ENCODE data around the gene NUP50.
A peak's percentile ranks its signal among the peaks of the same experiment; 100 is the strongest.

The NUP50 gene, protein sequence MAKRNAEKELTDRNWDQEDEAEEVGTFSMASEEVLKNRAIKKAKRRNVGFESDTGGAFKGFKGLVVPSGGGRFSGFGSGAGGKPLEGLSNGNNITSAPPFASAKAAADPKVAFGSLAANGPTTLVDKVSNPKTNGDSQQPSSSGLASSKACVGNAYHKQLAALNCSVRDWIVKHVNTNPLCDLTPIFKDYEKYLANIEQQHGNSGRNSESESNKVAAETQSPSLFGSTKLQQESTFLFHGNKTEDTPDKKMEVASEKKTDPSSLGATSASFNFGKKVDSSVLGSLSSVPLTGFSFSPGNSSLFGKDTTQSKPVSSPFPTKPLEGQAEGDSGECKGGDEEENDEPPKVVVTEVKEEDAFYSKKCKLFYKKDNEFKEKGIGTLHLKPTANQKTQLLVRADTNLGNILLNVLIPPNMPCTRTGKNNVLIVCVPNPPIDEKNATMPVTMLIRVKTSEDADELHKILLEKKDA

GRCh38 chr22:45163451-45164269 is at the start of gene NUP50:
NUP50 (plus strand) TSS chr22:45163925; CDS start chr22:45168178, 4,253 bp downstream.
- H3K9me3 Mint-ChIP-seq, result no peaks in the 10 kb centered on the region
- ATAC-seq (ENCODE audit: low read depth), result peak; percentile 88
- peak; percentile 95 for DNase-seq (ENCODE audit: low spot score in 2 of 2)
- H3K4me3 Mint-ChIP-seq, result peak within 1 kb of the TSS; percentile 95
- H3K4me1 Mint-ChIP-seq, result peaks cover 25% of the 10 kb centered on the region
- peaks cover 5% of the 10 kb centered on the region for H3K36me3 Mint-ChIP-seq
- H3K27me3 Mint-ChIP-seq, result no peaks in the 10 kb centered on the region
- peak within 1 kb of the TSS; percentile 90 for H3K27ac Mint-ChIP-seq

DNA sequence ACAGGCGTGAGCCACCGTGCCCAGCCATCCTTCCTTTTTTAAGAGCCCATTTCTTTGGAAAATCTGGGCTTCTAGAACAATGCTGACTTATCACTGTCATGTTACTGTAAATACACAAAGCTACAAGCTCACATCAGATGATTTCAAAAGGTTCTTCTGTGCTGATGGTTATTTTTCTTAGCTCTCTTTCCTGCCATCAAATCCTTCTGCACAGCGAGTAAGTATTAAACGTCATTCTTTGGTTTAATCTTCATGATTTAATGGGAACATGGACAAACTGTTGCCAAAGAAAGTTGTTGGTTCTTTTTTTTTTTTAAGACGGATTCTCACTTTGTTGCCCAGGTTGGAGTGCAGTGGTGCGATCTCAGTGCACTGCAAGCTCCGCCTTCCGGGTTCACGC is 43.3 kb upstream of the NUP50 start:
- Mint-ChIP-seq H3K27me3 (peaks cover 3% of the 10 kb centered on the region), H3K4me3 (no peak overlapping the region), H3K4me1 (no peaks in the 10 kb centered on the region), H3K27ac (no peak overlapping the region), H3K36me3 (no peaks in the 10 kb centered on the region), H3K9me3 (no peaks in the 10 kb centered on the region)
- no peak for DNase-seq (ENCODE audit: low spot score in 2 of 2)
- no peak for ATAC-seq (ENCODE audit: low read depth)

- no peaks in the 10 kb centered on the region for H3K4me1 Mint-ChIP-seq
- ATAC-seq (ENCODE audit: low read depth), result no peak
Observed at GRCh38 chr22:45120931-45121330, 42.8 kb upstream of the NUP50 start.

GRCh38 chr22:45124176-45124847 is 39.4 kb upstream of the NUP50 start:
- H3K27me3 Mint-ChIP-seq, result peaks cover 3% of the 10 kb centered on the region
- H3K4me1 Mint-ChIP-seq, result peaks cover 3% of the 10 kb centered on the region
- H3K36me3 Mint-ChIP-seq, result no peaks in the 10 kb centered on the region
- DNase-seq (ENCODE audit: low spot score in 2 of 2), result no peak
- H3K4me3 Mint-ChIP-seq, result no peak overlapping the region
- no peaks in the 10 kb centered on the region for H3K9me3 Mint-ChIP-seq
- H3K27ac Mint-ChIP-seq, result no peak overlapping the region
- ATAC-seq (ENCODE audit: low read depth), result no peak

More at GRCh38 chr22:45120931-45121330, 42.8 kb upstream of the NUP50 start:
- H3K27ac Mint-ChIP-seq, result no peak overlapping the region
- H3K36me3 Mint-ChIP-seq, result no peaks in the 10 kb centered on the region
- H3K27me3 Mint-ChIP-seq, result peaks cover 3% of the 10 kb centered on the region
- H3K4me3 Mint-ChIP-seq, result no peak overlapping the region
- no peaks in the 10 kb centered on the region for H3K9me3 Mint-ChIP-seq
- no peak for DNase-seq (ENCODE audit: low spot score in 2 of 2)

- no peaks in the 10 kb centered on the region for H3K9me3 Mint-ChIP-seq
- H3K27me3 Mint-ChIP-seq, result peaks cover 3% of the 10 kb centered on the region
- H3K4me3 Mint-ChIP-seq, result no peak overlapping the region
- no peak overlapping the region for H3K27ac Mint-ChIP-seq
- DNase-seq (ENCODE audit: low spot score in 2 of 2) (no peak), ATAC-seq (ENCODE audit: low read depth) (no peak)
- no peaks in the 10 kb centered on the region for H3K36me3 Mint-ChIP-seq
- H3K4me1 Mint-ChIP-seq, result peaks cover 10% of the 10 kb centered on the region
Observed at GRCh38 chr22:45125188-45125587, 38.5 kb upstream of the NUP50 start.

GRCh38 chr22:45127866-45128265 is 35.9 kb upstream of the NUP50 start:
- Mint-ChIP-seq H3K4me1 (peaks cover 21% of the 10 kb centered on the region), H3K4me3 (no peak overlapping the region), H3K27me3 (peaks cover 3% of the 10 kb centered on the region), H3K9me3 (no peaks in the 10 kb centered on the region), H3K27ac (no peak overlapping the region), H3K36me3 (peaks cover 2% of the 10 kb centered on the region)
- DNase-seq (ENCODE audit: low spot score in 2 of 2) (no peak), ATAC-seq (ENCODE audit: low read depth) (no peak)

GRCh38 chr22:45129703-45130524 is 33.8 kb upstream of the NUP50 start:
- H3K4me1 Mint-ChIP-seq, result peaks cover 21% of the 10 kb centered on the region
- H3K36me3 Mint-ChIP-seq, result peaks cover 14% of the 10 kb centered on the region
- no peaks in the 10 kb centered on the region for H3K9me3 Mint-ChIP-seq
- DNase-seq (ENCODE audit: low spot score in 2 of 2), result no peak
- no peak for ATAC-seq (ENCODE audit: low read depth)
- H3K27me3 Mint-ChIP-seq, result no peaks in the 10 kb centered on the region
- H3K27ac Mint-ChIP-seq, result no peak overlapping the region
- H3K4me3 Mint-ChIP-seq, result no peak overlapping the region

DNA sequence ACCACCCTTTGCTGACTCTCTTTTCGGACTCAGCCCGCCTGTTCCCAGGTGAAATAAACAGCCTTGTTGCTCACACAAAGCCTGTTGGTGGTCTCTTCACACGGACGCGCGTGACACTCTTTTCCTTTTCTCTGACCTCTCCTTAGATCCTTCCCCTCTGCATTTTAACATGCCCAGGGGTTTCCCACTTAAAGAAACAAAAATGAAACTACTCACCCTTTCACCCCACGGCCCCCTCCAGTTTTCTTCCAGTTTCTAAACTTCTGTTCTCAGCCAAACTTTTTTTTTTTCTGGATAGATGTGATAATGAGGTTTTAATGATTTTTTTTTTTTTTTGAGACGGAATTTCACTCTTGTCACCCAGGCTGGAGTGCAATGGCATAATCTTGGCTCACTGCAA is 32.8 kb upstream of the NUP50 start:
- ATAC-seq (ENCODE audit: low read depth), result no peak
- no peaks in the 10 kb centered on the region for H3K9me3 Mint-ChIP-seq
- no peaks in the 10 kb centered on the region for H3K27me3 Mint-ChIP-seq
- peaks cover 16% of the 10 kb centered on the region for H3K36me3 Mint-ChIP-seq
- peaks cover 21% of the 10 kb centered on the region for H3K4me1 Mint-ChIP-seq
- no peak overlapping the region for H3K27ac Mint-ChIP-seq
- DNase-seq (ENCODE audit: low spot score in 2 of 2), result no peak
- no peak overlapping the region for H3K4me3 Mint-ChIP-seq

DNA sequence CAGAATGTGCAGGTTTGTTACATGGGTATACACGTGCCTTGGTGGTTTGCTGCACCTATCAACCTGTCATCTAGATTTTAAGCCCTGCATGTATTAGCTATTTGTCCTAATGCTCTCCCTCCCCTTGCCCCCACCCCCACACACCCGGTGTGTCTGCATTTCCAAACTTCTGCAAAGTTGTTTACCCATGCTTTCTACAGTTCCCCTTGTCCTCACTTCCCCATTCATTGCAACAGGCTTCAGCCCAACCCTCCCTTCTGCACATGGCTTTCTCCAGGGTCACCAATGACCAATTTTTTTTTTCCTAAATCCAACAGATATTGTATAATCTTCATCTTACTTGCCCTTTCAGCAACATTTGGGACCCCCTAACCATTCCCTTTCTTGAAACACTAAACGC is 32.0 kb upstream of the NUP50 start:
- DNase-seq (ENCODE audit: low spot score in 2 of 2), result no peak
- Mint-ChIP-seq H3K9me3 (no peaks in the 10 kb centered on the region), H3K27me3 (no peaks in the 10 kb centered on the region), H3K4me3 (peak overlapping the region; percentile 49), H3K36me3 (peaks cover 16% of the 10 kb centered on the region), H3K27ac (no peak overlapping the region), H3K4me1 (peaks cover 21% of the 10 kb centered on the region)
- peak; percentile 78 for ATAC-seq (ENCODE audit: low read depth)

GRCh38 chr22:45134313-45134712 is 29.4 kb upstream of the NUP50 start:
- H3K4me3 Mint-ChIP-seq, result no peak overlapping the region
- DNase-seq (ENCODE audit: low spot score in 2 of 2) (no peak), ATAC-seq (ENCODE audit: low read depth) (no peak)
- H3K9me3 Mint-ChIP-seq, result no peaks in the 10 kb centered on the region
- H3K36me3 Mint-ChIP-seq, result peaks cover 18% of the 10 kb centered on the region
- peaks cover 17% of the 10 kb centered on the region for H3K4me1 Mint-ChIP-seq
- no peaks in the 10 kb centered on the region for H3K27me3 Mint-ChIP-seq
- H3K27ac Mint-ChIP-seq, result no peak overlapping the region

GRCh38 chr22:45136594-45136993 is 27.1 kb upstream of the NUP50 start:
- Mint-ChIP-seq H3K27me3 (no peaks in the 10 kb centered on the region), H3K4me3 (no peak overlapping the region), H3K36me3 (peaks cover 20% of the 10 kb centered on the region), H3K4me1 (peaks cover 5% of the 10 kb centered on the region), H3K27ac (no peak overlapping the region), H3K9me3 (no peaks in the 10 kb centered on the region)
- ATAC-seq (ENCODE audit: low read depth), result no peak
- DNase-seq (ENCODE audit: low spot score in 2 of 2), result no peak

DNA sequence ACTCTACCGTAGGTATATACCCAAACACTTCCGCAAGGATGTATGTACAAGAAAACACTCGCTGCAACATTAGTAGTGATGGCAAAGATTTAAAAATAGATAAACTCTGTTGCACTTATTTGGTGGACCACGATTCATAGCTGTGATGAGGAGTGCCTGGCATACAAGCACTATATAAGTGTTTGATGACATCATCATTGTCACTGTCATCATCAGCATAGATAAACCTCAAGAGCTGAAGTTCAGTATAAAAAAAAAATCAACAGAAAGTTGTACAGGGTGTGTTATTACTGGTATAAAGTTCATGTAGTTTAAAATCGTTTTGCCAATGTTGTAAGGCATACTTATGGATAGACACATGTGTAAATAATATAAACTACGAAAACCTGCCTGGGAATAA is 24.0 kb upstream of the NUP50 start:
- peaks cover 10% of the 10 kb centered on the region for H3K36me3 Mint-ChIP-seq
- H3K27ac Mint-ChIP-seq, result no peak overlapping the region
- H3K27me3 Mint-ChIP-seq, result no peaks in the 10 kb centered on the region
- peaks cover 1% of the 10 kb centered on the region for H3K9me3 Mint-ChIP-seq
- ATAC-seq (ENCODE audit: low read depth), result no peak
- no peaks in the 10 kb centered on the region for H3K4me1 Mint-ChIP-seq
- H3K4me3 Mint-ChIP-seq, result no peak overlapping the region
- DNase-seq (ENCODE audit: low spot score in 2 of 2), result no peak

DNA sequence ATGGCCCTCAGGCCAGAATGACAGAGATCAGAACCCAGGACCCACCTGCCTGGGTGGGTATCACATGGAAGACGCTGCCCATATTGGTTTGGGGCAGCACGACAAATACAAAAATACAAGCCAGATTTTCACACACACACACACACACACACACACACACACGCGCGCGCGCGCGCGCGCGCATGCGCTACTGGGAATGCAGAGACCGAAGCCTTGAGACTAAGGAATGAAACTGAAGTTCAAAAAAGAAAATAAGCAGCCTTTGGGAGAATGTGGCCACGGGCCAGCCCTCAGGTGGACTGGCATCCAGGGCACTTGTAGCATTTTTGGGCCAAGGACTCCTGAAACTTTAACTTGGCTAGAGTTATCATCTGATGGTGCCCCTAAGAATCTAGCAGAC is 21.3 kb upstream of the NUP50 start:
- no peak overlapping the region for H3K27ac Mint-ChIP-seq

More for the DNA sequence above, 21.3 kb upstream of the NUP50 start:
- H3K9me3 Mint-ChIP-seq, result peaks cover 1% of the 10 kb centered on the region
- no peaks in the 10 kb centered on the region for H3K27me3 Mint-ChIP-seq
- ATAC-seq (ENCODE audit: low read depth), result no peak
- no peaks in the 10 kb centered on the region for H3K4me1 Mint-ChIP-seq
- H3K4me3 Mint-ChIP-seq, result no peak overlapping the region
- peaks cover 6% of the 10 kb centered on the region for H3K36me3 Mint-ChIP-seq
- DNase-seq (ENCODE audit: low spot score in 2 of 2), result no peak

Data from memory B cell (primary cell).